ENCODE data around the gene SH3RF3.

Gene SH3RF3

GRCh38 chr2:109238580-109238979, 109.6 kb downstream of the SH3RF3 start:
- DNase-seq (ENCODE audit: low read depth in 2 of 2) = no peak

- no peak for DNase-seq (ENCODE audit: low read depth in 2 of 2)
These were observed 110.7 kb downstream of the SH3RF3 start for GRCh38 chr2:109239720-109240119.

GRCh38 chr2:109242210-109242653, 113.2 kb downstream of the SH3RF3 start:
- DNase-seq (ENCODE audit: low read depth in 2 of 2) = no peak

GRCh38 chr2:109242654-109243331, 113.8 kb downstream of the SH3RF3 start:
- DNase-seq (ENCODE audit: low read depth in 2 of 2) = no peak

- DNase-seq (ENCODE audit: low read depth in 2 of 2) = no peak
These were observed 114.7 kb downstream of the SH3RF3 start for GRCh38 chr2:109243526-109244303.

GRCh38 chr2:109244304-109244582, 115.2 kb downstream of the SH3RF3 start:
- DNase-seq (ENCODE audit: low read depth in 2 of 2) = no peak

GRCh38 chr2:109244750-109245382, 115.9 kb downstream of the SH3RF3 start:
- DNase-seq (ENCODE audit: low read depth in 2 of 2) = no peak

GRCh38 chr2:109246176-109246575, 117.2 kb downstream of the SH3RF3 start:
- no peak for DNase-seq (ENCODE audit: low read depth in 2 of 2)

- DNase-seq (ENCODE audit: low read depth in 2 of 2) = no peak
These were observed 117.6 kb downstream of the SH3RF3 start for GRCh38 chr2:109246616-109247015.

GRCh38 chr2:109247340-109247739, 118.3 kb downstream of the SH3RF3 start:
- DNase-seq (ENCODE audit: low read depth in 2 of 2) = no peak

- no peak for DNase-seq (ENCODE audit: low read depth in 2 of 2)
These were observed 118.8 kb downstream of the SH3RF3 start for GRCh38 chr2:109247812-109248211.

- no peak for DNase-seq (ENCODE audit: low read depth in 2 of 2)
These were observed 119.6 kb downstream of the SH3RF3 start for GRCh38 chr2:109248590-109248989.

- DNase-seq (ENCODE audit: low read depth in 2 of 2) = no peak
These were observed 124.2 kb downstream of the SH3RF3 start for GRCh38 chr2:109253217-109253616.

- no peak for DNase-seq (ENCODE audit: low read depth in 2 of 2)
These were observed 125.3 kb downstream of the SH3RF3 start for GRCh38 chr2:109254174-109254904.

GRCh38 chr2:109255654-109256053, 126.6 kb downstream of the SH3RF3 start:
- no peak for DNase-seq (ENCODE audit: low read depth in 2 of 2)

GRCh38 chr2:109256111-109256510, 127.1 kb downstream of the SH3RF3 start:
- no peak for DNase-seq (ENCODE audit: low read depth in 2 of 2)

GRCh38 chr2:109256921-109257320, 127.9 kb downstream of the SH3RF3 start:
- no peak for DNase-seq (ENCODE audit: low read depth in 2 of 2)

GRCh38 chr2:109257653-109258052, 128.6 kb downstream of the SH3RF3 start:
- DNase-seq (ENCODE audit: low read depth in 2 of 2) = no peak

- DNase-seq (ENCODE audit: low read depth in 2 of 2) = no peak
These were observed 129.4 kb downstream of the SH3RF3 start for GRCh38 chr2:109258376-109258775.

- DNase-seq (ENCODE audit: low read depth in 2 of 2) = no peak
These were observed 130.0 kb downstream of the SH3RF3 start for GRCh38 chr2:109258905-109259540.

GRCh38 chr2:109259671-109260070, 130.7 kb downstream of the SH3RF3 start:
- no peak for DNase-seq (ENCODE audit: low read depth in 2 of 2)

Measured in stimulated activated CD4-positive, alpha-beta T cell treated with anti-CD3 and anti-CD28 coated beads, Interleukin-1b, Interleukin-23, amount 100 ng/mL, for 1 hour (primary cell).